NB4 (cell line): ENCODE data around the gene IFNA17.

Experiments used
- DNase-seq: peaks from one replicate; pipeline ENCODE4 v3.0.0; 2010; ENCODE audit warnings: low read depth
- H3K4me3 ChIP-seq: one replicate; pipeline ENCODE4 v1.5.1; 2011; ENCODE audit warnings: mild to moderate bottlenecking, low read depth, low read length, moderate library complexity
- MYC ChIP-seq: IDR thresholded peaks from 2 replicates; pipeline ENCODE4 v1.6.1; 2011; ENCODE audit warnings: low read depth, low read length
- POLR2A ChIP-seq: IDR thresholded peaks from 2 replicates; pipeline ENCODE4 v1.6.1; 2011; ENCODE audit warnings: mild to moderate bottlenecking; ENCODE audit not compliant: insufficient read length; ENCODE audit errors: extremely low read depth
- TF ChIP-seq, protein P1 (sequence below): IDR thresholded peaks from 2 replicates; pipeline ENCODE4 v1.6.1; 2011; ENCODE audit warnings: low read depth, low read length
- TF ChIP-seq, protein P2 (sequence below): IDR thresholded peaks from one replicate; pipeline ENCODE4 v1.5.1; 2012; ENCODE audit warnings: low read depth, low read length

Gene IFNA17

DNA sequence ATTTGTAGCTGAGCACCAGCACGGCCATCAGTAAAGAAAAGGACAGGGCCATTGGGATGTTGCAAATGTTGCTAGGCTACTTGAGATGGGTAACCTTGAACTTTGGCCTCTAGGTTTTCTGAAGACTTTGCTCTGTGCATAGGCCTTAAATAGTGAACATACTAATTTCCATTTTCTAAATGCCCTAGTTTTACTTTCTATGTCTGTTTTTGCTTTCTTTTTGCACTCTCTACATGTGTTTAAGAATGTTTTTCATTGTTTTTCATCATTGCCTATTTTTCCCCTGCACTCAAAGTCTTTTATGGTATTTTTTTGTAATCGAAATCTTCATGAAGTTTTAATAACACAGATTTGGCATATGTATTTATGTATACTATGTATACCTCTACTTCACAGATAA is at the start of gene IFNA17:
Gene IFNA17, minus strand, starts transcription at position 101 of the 400 bp plus-strand sequence. Its CDS starts 49 bp downstream, at position 52.
- H3K4me3 ChIP-seq, result no peak within 1 kb of the TSS
- no peak for DNase-seq
- TF ChIP-seq, protein P1, sequence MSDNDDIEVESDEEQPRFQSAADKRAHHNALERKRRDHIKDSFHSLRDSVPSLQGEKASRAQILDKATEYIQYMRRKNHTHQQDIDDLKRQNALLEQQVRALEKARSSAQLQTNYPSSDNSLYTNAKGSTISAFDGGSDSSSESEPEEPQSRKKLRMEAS, result no peak
- no peak for TF ChIP-seq POLR2A
- no peak for TF ChIP-seq MYC
- TF ChIP-seq, protein P2, sequence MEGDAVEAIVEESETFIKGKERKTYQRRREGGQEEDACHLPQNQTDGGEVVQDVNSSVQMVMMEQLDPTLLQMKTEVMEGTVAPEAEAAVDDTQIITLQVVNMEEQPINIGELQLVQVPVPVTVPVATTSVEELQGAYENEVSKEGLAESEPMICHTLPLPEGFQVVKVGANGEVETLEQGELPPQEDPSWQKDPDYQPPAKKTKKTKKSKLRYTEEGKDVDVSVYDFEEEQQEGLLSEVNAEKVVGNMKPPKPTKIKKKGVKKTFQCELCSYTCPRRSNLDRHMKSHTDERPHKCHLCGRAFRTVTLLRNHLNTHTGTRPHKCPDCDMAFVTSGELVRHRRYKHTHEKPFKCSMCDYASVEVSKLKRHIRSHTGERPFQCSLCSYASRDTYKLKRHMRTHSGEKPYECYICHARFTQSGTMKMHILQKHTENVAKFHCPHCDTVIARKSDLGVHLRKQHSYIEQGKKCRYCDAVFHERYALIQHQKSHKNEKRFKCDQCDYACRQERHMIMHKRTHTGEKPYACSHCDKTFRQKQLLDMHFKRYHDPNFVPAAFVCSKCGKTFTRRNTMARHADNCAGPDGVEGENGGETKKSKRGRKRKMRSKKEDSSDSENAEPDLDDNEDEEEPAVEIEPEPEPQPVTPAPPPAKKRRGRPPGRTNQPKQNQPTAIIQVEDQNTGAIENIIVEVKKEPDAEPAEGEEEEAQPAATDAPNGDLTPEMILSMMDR, result no peak

DNA sequence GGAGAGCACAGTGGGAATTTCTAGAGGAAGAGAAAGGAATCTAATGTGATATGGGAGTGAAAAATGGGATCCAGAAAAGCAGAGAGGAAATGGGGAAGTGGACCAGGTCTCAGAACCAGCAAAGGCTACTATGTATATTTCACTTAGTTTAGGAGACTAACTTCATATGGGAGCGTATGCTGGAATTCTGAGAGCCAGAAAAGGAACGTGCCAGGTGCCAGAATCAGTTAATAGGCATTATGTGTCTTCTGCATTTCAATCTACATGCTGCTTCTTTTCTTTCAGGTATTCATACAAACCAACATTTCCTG is 40.3 kb upstream of the IFNA17 start:
- no peak overlapping the region for H3K4me3 ChIP-seq
- TF ChIP-seq MYC, result no peak
- TF ChIP-seq, protein P2, result no peak
- DNase-seq, result no peak

DNA sequence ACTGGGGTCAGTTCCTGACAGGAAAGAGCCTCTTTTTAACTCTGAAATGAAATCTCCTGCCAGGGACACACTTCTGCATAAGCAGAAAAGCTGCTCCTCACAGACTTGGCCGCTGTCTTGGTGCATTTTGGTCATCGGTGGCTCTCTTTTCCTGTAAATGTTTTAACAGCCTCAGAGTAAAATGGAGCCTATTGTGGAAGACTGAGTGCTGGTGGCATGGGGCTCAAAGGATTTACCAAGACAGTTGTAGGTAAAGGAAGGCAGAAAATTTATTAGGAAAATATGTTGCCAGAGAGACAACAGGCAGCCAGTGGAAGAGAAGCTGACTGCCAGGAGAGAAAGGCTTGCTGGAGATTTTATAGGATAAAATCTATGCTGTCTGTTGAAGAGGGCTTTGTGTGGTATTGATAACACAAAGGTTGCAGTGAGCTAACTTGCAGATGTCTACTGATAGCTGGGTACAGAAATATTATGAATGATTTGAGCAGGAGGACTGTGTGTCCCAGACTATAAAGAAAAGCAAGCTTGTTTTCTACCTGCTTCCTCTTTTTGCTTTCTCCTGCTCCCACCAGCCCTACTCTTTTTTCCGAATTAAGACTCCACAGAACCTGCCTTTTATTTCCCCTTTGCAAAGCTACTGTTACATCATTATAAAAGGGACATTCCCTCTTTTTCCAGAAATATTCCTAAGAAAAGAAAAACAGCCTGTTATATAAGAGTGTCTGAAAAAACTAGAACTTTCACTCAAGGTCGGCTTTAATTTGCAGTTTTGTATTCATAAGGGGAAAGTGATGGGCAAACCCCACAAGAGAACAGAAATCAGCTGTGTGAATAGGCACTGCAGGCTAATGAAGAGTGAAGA is 39.7 kb upstream of the IFNA17 start:
- TF ChIP-seq, protein P1, result no peak
- TF ChIP-seq POLR2A (no peak), MYC (no peak)
- TF ChIP-seq, protein P2, result no peak
- no peak overlapping the region for H3K4me3 ChIP-seq
- DNase-seq, result peak; percentile 31

DNA sequence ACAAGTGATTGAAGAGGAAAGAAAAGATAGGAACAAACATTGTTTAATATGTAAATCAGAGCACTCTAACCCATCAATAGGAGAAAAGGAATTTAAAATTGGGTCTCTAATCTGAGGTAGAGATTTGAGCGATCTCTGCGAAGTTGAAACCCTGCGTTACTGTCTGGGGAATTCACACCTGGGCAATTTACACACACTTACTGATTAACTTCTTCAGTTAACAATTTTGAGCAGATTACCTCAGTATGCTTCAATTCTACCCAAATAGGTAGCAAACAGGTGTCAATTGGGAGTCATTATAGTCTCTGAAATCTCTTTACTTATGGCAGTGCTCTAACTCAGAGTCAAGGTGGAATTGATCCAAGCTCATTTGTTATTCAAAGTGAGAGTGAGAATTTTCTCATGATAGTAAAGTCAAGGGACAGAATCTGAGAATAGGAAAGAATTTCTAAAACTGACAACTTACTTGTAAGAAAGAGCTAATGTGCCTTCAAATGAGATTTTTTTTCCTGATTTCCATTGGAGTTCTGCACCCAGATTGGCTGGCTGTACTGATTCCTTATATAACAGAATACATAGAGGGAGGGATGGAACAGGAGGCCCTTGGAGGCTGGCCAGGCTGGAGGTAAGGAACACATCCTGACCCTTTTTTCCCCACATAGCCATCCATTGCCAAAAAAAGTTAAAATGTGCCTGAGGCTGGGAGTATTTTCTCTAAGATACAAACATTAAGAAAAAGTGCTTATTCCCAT is 38.9 kb upstream of the IFNA17 start:
- DNase-seq, result no peak
- TF ChIP-seq MYC (no peak), POLR2A (no peak)
- TF ChIP-seq, protein P2, result no peak
- TF ChIP-seq, protein P1, result no peak
- no peak overlapping the region for H3K4me3 ChIP-seq

DNA sequence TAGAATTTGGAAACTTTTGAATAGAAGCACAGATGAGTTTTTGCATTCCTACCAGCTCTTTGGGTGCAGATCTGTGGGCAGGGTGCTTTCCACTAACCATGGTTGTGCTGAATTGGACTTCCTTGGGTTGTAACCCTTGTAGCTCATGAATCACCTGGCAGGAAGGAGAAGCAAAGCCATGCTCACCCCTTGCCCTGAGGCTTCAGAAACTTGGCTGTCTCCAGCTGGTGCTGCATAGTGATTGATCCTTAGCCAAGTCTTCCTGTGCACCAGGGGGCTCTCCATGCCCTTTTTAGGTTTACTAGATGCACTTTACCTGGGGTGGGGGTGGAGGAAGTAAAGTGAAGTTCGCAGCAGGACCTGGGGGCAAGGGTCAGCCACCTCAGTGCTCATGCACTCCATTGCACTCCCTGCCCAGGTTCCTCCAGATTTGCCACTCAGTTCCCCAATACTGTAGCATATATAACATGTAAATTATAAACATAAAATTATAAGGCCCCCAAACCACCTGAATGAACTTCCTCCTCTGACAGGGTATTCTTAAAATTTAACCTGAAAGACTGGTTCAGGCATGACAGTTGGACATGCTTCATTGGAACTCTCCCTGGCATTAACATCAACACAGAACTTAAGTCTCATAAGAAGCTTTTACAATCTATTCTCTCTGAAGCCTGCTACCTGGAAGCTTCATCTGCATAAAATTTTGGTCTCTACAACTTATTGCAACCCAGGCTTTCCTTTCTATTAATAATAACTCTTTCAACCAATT is 37.6 kb upstream of the IFNA17 start:
- no peak for DNase-seq
- no peak overlapping the region for H3K4me3 ChIP-seq
- TF ChIP-seq, protein P1, result no peak
- TF ChIP-seq MYC (no peak), POLR2A (no peak)
- TF ChIP-seq, protein P2, result no peak
